ENCODE measurements around the gene MTSS2. TPM values are rescaled to one million over a fixed set of nuclear protein-coding genes. Genes with fewer than 3 reads are reported as not detected.

Gene MTSS2
- total RNA-seq, 1 experiment from 2014 or later, result 27.1 TPM

GRCh38 chr16:70713342-70713741, 27.5 kb upstream of the MTSS2 start:
- H3K9me3 Mint-ChIP-seq (ENCODE audit: low read depth, unreplicated experiment), result no peaks in the 10 kb centered on the region
- no peak for DNase-seq
- H3K4me1 Mint-ChIP-seq (ENCODE audit: low read depth, unreplicated experiment), result peaks cover 1% of the 10 kb centered on the region
- no peak overlapping the region for H3K4me3 Mint-ChIP-seq (ENCODE audit: low read depth, unreplicated experiment)
- intact Hi-C loops (cut with micrococcal nuclease; ENCODE audit: unreplicated experiment), result no loop called here
- CTCF ChIA-PET, result interaction anchor here (0.7 kb wide), 1 partner anchor 1469 kb away, joined by 6 read pairs; no protein-coding TSS in a partner anchor
- no TSS peak for BruUV-seq (replicated peaks)
- peaks cover 12% of the 10 kb centered on the region for H3K36me3 Mint-ChIP-seq (ENCODE audit: insufficient read depth, unreplicated experiment)
- H3K27me3 Mint-ChIP-seq (ENCODE audit: unreplicated experiment), result no peaks in the 10 kb centered on the region
- no peak overlapping the region for H3K27ac Mint-ChIP-seq (ENCODE audit: unreplicated experiment)
- TF ChIP-seq CTCF (IDR thresholded peaks at IDR 0.05; ENCODE audit: unreplicated experiment), result no peak

DNA sequence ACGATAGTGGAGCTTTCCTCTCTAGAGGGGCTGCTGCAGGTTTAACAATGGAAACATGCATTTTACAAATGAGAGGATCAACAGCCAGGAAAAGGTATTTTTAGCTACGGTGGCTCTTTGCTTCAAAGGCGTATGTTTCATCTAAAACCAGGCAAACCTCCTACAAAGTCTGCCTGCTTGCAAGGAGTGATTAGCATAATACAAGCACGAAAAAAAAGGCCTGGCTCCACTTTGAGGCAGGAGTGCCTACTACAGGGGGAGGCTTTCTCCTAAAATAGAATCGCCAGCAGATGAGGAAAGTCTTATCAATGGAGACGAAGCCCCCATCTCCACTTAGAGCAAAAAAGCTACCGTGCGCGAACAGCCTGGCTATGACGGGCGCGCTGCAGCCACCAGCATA, 27.1 kb upstream of the MTSS2 start:
- intact Hi-C loops (cut with micrococcal nuclease; ENCODE audit: unreplicated experiment), result no loop called here
- no peaks in the 10 kb centered on the region for H3K27me3 Mint-ChIP-seq (ENCODE audit: unreplicated experiment)
- H3K27ac Mint-ChIP-seq (ENCODE audit: unreplicated experiment), result no peak overlapping the region
- no TSS peak for BruUV-seq (replicated peaks)
- H3K9me3 Mint-ChIP-seq (ENCODE audit: low read depth, unreplicated experiment), result no peaks in the 10 kb centered on the region
- no peak for TF ChIP-seq CTCF (IDR thresholded peaks at IDR 0.05; ENCODE audit: unreplicated experiment)
- H3K4me1 Mint-ChIP-seq (ENCODE audit: low read depth, unreplicated experiment), result peaks cover 5% of the 10 kb centered on the region
- H3K36me3 Mint-ChIP-seq (ENCODE audit: insufficient read depth, unreplicated experiment), result peaks cover 12% of the 10 kb centered on the region
- DNase-seq, result no peak
- CTCF ChIA-PET, result no interaction called here
- no peak overlapping the region for H3K4me3 Mint-ChIP-seq (ENCODE audit: low read depth, unreplicated experiment)

GRCh38 chr16:70712359-70712758, 26.5 kb upstream of the MTSS2 start:
- H3K4me3 Mint-ChIP-seq (ENCODE audit: low read depth, unreplicated experiment), result no peak overlapping the region
- intact Hi-C loops (cut with micrococcal nuclease; ENCODE audit: unreplicated experiment), result no loop called here
- peaks cover 11% of the 10 kb centered on the region for H3K4me1 Mint-ChIP-seq (ENCODE audit: low read depth, unreplicated experiment)
- no peak for DNase-seq
- no peak overlapping the region for H3K27ac Mint-ChIP-seq (ENCODE audit: unreplicated experiment)
- no peak for TF ChIP-seq CTCF (IDR thresholded peaks at IDR 0.05; ENCODE audit: unreplicated experiment)
- no TSS peak for BruUV-seq (replicated peaks)
- H3K36me3 Mint-ChIP-seq (ENCODE audit: insufficient read depth, unreplicated experiment), result peaks cover 12% of the 10 kb centered on the region
- H3K9me3 Mint-ChIP-seq (ENCODE audit: low read depth, unreplicated experiment), result no peaks in the 10 kb centered on the region
- H3K27me3 Mint-ChIP-seq (ENCODE audit: unreplicated experiment), result no peaks in the 10 kb centered on the region
- CTCF ChIA-PET, result no interaction called here

DNA sequence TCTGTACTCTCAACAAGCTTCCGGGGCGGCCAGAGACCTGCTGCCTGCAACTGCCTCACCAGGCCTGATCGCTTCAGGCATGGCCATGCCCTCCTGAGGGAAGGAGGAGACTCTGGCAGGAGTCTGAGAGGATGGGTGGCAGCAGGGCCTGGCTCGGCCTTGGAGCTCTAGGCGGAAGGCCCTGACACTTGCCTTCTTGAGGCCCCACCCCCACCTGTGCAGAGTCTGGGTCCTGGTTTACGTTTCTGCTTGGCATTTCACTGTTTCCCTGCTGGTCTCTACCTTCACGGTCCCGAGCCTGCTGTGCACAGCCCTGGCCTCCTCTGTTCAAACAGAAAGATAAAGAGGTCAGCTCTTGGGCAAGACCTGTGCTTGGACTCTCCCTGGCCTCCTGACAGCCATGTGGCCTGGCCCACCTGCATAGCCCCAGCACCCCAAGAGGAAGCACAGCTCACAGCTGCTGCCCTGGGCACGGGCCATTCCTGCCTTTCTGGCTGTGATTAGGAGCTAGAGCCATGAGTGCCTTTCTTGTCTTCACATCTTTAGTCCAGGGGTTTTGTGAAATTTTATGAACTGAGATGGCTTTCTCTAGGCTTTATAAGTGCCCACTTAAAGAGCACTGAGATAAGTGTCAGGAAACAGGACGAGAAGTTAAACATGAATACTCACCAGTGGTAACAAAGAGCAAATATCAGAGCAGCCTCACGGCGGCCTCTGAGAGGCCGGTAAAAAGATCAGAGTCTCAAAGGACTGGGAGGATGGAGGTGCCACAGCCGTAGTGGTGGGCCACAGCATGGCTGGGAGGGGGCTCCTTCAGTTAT, 25.6 kb upstream of the MTSS2 start:
- Mint-ChIP-seq H3K4me3 (ENCODE audit: low read depth, unreplicated experiment) (no peak overlapping the region), H3K27me3 (ENCODE audit: unreplicated experiment) (no peaks in the 10 kb centered on the region), H3K4me1 (ENCODE audit: low read depth, unreplicated experiment) (peaks cover 21% of the 10 kb centered on the region), H3K27ac (ENCODE audit: unreplicated experiment) (no peak overlapping the region), H3K9me3 (ENCODE audit: low read depth, unreplicated experiment) (no peaks in the 10 kb centered on the region), H3K36me3 (ENCODE audit: insufficient read depth, unreplicated experiment) (peaks cover 15% of the 10 kb centered on the region)
- intact Hi-C loops (cut with micrococcal nuclease; ENCODE audit: unreplicated experiment), result no loop called here
- CTCF ChIA-PET, result no interaction called here
- no TSS peak for BruUV-seq (replicated peaks)
- DNase-seq, result no peak
- TF ChIP-seq CTCF (IDR thresholded peaks at IDR 0.05; ENCODE audit: unreplicated experiment), result no peak
